Measurements from ENCODE around the gene RNASE4.

Gene RNASE4

DNA sequence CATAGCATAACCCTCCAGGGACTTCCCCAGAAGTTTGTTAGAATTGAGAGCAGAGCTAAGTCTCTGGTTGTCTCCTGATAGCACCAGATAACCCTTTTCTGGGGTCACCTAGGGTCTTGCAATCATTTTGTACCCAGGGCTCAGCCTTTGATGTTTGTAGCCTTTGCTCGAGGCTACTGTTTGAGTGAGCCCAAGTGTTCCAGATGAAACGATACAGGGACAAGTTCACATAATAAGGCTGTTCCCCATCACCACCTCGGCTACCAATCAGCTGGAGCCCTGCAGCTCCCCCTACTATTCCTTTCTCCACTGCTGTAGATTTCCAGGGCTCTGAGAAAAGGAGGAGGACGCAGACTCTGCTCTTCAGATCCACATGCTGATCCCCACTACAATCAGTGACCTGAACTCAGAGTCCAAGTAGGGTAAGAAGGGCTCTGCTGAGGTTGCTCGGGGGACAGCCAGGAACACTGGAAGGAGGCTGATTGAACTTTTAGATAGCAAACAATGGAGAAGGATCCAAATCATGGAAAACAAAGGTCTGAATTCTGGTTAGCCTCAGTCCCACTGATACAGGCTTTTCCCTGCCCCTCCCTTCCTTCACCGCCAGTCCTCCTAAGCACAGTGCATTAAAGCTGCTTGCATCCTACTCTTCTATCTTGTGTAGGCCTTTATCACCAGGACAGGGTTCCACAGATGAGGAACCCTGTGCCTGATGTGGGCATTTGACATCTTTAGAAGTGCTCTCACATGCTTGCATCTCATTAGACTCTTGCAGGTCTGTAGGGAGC is 61.4 kb downstream of the RNASE4 start, which contains the start of gene EDDM3A:
Gene EDDM3A, plus strand, starts transcription at position 317 of the 788 bp plus-strand sequence. CDS start 1,694 bp downstream, outside the sequence.
- TF ChIP-seq, protein P1, sequence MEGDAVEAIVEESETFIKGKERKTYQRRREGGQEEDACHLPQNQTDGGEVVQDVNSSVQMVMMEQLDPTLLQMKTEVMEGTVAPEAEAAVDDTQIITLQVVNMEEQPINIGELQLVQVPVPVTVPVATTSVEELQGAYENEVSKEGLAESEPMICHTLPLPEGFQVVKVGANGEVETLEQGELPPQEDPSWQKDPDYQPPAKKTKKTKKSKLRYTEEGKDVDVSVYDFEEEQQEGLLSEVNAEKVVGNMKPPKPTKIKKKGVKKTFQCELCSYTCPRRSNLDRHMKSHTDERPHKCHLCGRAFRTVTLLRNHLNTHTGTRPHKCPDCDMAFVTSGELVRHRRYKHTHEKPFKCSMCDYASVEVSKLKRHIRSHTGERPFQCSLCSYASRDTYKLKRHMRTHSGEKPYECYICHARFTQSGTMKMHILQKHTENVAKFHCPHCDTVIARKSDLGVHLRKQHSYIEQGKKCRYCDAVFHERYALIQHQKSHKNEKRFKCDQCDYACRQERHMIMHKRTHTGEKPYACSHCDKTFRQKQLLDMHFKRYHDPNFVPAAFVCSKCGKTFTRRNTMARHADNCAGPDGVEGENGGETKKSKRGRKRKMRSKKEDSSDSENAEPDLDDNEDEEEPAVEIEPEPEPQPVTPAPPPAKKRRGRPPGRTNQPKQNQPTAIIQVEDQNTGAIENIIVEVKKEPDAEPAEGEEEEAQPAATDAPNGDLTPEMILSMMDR (IDR thresholded peaks at IDR 0.05; ENCODE audit: insufficient read depth, low read length, missing control alignments): no peak
- no peak for DNase-seq (ENCODE audit: low read depth, low spot score)
- ChIA-PET POLR2A (no interaction called here), CTCF (no interaction called here)
- H3K4me3 ChIP-seq (ENCODE audit: low read depth, low read length): no peak within 1 kb of the TSS

DNA sequence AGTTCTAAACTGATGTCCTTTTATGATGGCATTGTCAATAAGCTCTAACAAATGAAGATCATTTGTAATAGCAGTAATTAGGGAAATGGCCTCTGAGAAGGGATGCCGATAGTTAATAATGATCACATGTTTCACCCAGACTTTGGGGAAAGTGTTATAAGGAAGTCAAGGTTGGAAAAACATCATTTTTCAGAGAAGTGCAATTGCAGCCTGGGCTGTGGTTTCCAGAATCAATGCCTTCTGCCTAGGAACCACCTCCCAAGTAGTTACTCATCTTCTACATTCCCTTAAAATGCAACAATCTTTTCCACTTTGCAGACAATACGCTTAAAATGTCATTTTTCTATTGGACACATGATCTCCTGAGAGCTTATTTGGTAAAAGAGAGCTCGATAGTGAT is 62.2 kb downstream of the RNASE4 start:
- no peak for DNase-seq (ENCODE audit: low read depth, low spot score)
- ChIA-PET CTCF (no interaction called here), POLR2A (no interaction called here)
- TF ChIP-seq, protein P1 (IDR thresholded peaks at IDR 0.05; ENCODE audit: insufficient read depth, low read length, missing control alignments): no peak
- no peak overlapping the region for H3K4me3 ChIP-seq (ENCODE audit: low read depth, low read length)

DNA sequence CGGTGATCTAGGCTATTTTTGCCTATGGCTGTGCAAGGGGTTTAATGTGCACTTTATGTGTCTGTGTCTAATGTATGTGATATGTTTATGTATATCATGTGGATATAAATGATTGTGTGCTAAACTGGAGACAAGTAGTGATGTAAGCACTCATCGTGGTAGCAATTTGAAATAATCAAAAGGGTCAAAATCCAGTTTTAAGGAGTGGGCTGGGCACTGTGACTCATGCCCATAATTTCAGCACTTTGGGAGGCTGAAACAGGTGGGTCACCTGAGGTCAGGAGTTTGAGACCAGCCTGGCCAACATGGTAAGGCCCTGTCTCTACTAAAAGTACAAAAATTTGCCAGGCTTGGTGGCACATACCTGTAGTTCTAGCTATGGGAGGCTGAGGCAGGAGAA is 64.1 kb downstream of the RNASE4 start:
- no peak overlapping the region for H3K4me3 ChIP-seq (ENCODE audit: low read depth, low read length)
- TF ChIP-seq, protein P1 (IDR thresholded peaks at IDR 0.05; ENCODE audit: insufficient read depth, low read length, missing control alignments): no peak
- ChIA-PET CTCF (no interaction called here), POLR2A (no interaction called here)
- DNase-seq (ENCODE audit: low read depth, low spot score): no peak

DNA sequence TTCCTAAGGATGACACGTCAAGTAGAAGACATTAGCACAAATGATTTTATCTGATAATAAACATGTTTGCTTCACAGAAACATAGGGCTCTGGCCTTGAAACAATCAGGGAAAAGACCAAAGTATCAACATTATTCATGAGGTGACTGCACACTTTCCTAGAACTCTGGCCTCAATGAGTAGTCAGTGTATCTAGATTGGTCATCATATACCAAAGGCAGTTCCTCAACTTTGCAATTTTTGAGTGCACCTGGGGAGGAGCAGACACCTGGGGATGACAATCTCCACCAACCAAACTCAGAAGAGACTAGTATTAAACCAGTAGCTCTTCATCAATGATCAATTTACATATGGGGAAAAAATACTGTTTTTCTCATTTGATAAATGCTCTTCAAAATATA is 65.8 kb downstream of the RNASE4 start:
- ChIA-PET POLR2A (no interaction called here), CTCF (no interaction called here)
- H3K4me3 ChIP-seq (ENCODE audit: low read depth, low read length): no peak overlapping the region
- DNase-seq (ENCODE audit: low read depth, low spot score): no peak
- TF ChIP-seq, protein P1 (IDR thresholded peaks at IDR 0.05; ENCODE audit: insufficient read depth, low read length, missing control alignments): no peak

Data from AG04449 (cell line).